Measurements from ENCODE around the gene PRR5.
A peak's percentile ranks its signal among the peaks of the same experiment; 100 is the strongest.

PRR5 gene

DNA sequence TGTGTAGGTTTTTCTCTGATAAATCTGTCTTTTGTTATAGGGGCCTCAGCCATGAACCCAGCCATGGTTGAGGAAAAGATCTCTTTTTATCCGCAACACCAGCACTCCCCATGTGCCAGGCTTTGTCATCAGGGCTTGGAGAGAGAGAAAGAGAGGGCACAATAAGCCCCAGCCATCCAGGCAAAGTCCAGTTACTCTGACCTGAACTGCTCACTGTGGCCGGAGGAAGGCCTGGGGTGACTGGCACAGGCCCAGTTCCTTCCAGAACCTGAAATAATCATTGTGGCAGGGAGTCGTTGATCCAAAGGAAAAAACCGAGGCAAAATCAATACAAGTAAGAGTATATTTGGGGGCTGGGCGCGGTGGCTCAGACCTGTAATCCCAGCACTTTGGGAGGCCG is 46.5 kb downstream of the PRR5 start:
- no peak for DNase-seq (ENCODE audit: low spot score)
- TF ChIP-seq, protein P1, sequence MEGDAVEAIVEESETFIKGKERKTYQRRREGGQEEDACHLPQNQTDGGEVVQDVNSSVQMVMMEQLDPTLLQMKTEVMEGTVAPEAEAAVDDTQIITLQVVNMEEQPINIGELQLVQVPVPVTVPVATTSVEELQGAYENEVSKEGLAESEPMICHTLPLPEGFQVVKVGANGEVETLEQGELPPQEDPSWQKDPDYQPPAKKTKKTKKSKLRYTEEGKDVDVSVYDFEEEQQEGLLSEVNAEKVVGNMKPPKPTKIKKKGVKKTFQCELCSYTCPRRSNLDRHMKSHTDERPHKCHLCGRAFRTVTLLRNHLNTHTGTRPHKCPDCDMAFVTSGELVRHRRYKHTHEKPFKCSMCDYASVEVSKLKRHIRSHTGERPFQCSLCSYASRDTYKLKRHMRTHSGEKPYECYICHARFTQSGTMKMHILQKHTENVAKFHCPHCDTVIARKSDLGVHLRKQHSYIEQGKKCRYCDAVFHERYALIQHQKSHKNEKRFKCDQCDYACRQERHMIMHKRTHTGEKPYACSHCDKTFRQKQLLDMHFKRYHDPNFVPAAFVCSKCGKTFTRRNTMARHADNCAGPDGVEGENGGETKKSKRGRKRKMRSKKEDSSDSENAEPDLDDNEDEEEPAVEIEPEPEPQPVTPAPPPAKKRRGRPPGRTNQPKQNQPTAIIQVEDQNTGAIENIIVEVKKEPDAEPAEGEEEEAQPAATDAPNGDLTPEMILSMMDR (IDR thresholded peaks at IDR 0.05; ENCODE audit: extremely low read depth, missing control alignments) = no peak

DNA sequence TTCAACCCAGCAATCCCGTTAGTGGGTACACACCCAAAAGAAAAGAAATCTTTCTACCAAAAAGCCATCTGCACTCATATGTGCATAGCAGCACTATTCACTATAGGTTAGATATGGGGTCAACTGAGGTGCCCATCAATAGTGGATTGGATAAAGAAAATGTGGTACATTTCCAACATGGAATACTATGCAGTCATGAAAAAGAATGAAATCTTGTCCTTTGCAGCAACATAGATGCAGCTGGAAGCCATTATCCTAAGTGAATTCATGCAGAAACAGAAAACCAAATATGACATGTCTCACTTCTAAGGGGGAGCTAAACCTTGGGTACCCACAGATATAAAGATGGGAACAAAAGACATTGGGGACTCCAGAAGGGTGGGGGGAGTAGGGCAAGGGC is 48.5 kb downstream of the PRR5 start:
- TF ChIP-seq, protein P1 (IDR thresholded peaks at IDR 0.05; ENCODE audit: extremely low read depth, missing control alignments) = no peak

DNA sequence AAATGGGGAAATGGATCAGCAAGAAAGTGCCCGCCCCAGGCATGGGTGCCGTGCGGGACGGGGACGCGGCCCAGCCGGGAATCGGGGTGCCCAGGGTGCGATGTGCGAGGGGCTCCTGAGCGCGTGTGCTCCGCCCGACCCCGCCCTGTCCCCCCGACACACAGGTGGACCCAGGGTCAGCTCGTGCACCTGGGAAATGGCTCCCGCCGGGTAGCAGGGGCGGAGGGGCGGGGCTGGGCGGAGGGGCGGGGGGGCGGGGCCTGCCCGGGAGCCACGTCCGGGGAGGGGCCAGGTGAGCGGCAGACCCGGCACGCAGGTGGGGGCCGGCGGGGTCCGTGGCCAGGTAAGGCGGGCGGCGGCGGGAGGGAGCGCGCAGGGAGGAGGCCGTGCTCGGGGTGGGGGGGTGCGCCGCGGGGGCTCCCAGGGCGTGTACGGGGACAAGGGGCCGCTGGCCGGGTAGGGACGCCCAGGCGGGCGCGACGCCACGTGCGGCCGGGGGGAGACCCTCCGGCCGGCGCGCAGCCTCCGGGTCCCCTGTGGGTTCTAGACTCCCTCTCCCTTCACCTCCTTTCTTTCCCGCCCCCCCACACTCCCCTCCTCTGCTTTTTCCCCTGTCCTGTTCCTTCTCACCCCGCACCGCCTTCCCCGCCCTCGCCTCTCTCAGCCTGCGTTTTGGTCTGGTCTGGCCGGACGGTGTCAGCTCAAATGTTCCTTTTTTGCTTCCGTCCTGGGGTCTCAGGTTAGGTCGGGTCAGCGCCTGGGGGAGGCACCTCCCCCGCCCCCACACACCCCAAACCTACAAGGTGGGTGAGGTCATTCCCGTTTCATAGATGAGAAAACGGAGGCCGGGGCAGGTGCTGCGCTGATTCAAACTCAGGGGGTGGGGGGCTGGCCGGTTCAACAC is 50.5 kb downstream of the PRR5 start, which contains the start of gene ARHGAP8:
ARHGAP8 (plus strand) TSS at position 291 of the 904 bp plus-strand sequence. CDS start 33,953 bp downstream, outside the sequence.
- DNase-seq (ENCODE audit: low spot score) = peak; percentile 57
- TF ChIP-seq, protein P1 (IDR thresholded peaks at IDR 0.05; ENCODE audit: extremely low read depth, missing control alignments) = no peak

More for the DNA sequence above, 48.5 kb downstream of the PRR5 start:
- no peak for DNase-seq (ENCODE audit: low spot score)

DNA sequence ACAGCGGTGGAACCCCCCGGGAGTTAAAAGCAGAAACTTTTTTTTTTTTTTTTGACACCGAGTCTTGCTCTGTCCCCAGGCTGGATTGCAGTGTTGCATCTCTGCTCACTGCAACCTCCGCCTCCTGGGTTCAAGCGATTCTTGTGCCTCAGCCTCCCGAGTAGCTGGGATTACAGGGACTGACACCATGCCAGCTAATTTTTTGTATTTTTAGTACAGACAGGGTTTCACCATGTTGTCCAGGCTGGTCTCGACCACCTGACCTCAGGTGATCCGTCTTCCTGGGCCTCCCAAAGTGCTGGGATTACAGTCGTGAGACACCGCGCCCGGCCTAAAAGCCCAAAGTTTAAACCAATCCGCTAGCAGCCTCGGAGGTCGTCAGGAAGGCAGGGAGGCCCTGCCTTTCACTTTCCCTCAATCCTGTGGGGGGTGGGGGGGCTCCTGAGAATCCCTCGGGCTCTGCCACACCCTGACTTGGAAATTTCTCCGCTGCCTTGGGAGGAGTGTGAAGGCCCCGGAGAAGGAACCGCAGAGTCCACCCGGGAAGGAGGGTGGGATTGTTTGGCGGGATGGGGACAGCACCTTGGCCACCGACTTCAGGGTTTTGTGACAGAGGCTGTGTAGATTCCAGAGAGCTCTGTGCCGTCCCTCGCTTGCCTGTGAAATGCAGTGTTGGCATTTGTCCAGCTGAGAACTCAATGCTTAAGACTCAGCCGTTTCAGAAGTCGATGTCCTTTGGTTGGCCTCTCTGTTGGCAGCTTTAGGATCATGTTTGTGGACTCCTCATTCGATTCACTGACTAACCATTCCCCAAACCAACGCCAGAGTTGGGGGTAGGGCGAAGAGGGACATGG is 51.4 kb downstream of the PRR5 start:
- TF ChIP-seq, protein P1 (IDR thresholded peaks at IDR 0.05; ENCODE audit: extremely low read depth, missing control alignments) = no peak
- no peak for DNase-seq (ENCODE audit: low spot score)

DNA sequence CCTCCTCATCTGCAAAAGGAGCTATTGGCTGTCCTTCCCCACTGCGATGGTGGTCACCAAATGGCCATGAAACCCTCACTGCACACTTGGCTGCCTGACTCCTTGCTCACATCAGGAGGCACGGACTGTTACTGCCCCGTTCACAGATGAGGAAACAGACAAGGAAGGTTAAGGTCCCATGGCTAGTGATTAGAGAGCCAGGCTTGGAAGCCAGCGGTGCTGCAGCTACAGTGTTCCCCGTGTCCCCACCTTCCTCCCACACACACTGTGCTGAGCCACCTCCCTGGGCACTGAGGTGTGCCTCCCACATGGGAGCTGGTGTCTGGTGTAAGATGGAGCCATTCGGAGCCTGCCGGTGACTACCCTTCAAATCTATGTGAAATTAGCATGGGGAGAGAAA is 53.0 kb downstream of the PRR5 start:
- TF ChIP-seq, protein P1 (IDR thresholded peaks at IDR 0.05; ENCODE audit: extremely low read depth, missing control alignments) = no peak
- no peak for DNase-seq (ENCODE audit: low spot score)

DNA sequence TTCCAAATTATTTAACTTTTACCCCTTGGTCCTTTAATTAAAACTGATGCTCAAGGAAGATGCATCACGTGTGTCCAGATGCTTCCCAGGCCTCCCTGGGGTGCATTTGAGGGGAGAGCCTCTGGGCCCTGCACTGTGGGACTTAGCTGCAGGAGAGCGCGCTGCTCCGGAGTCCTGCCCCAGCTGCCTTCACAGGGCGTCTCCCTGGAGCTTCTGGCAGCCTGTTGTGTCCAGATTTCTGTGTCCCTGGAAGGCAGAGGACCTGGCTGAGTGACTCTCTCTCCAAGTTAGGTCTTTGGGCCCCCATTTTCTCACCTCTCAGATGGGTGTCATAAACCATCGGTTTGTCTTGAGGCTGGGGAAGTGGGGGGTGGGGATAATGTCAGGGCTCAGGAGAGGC is 53.4 kb downstream of the PRR5 start:
- TF ChIP-seq, protein P1 (IDR thresholded peaks at IDR 0.05; ENCODE audit: extremely low read depth, missing control alignments) = no peak
- no peak for DNase-seq (ENCODE audit: low spot score)

DNA sequence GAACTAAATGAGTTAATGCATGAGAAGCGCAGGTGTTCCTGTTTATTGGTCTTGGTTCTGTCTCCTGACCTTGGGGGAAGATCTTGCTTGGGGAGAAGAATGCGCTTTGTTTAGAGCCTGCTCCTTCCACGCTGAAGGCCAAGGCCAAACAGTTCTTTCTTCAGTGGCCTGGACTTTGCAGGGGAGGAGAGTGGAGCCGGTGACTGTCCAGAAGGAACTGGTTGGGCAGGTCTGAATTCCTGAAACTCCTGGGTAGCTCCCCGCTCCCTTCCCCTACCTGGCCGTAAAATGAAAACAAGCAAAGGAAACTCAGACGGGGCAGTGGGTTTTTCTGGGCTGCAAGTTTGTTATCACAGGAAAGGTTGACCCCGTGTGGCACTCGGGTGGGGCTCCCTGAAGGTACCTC is 54.0 kb downstream of the PRR5 start:
- no peak for DNase-seq (ENCODE audit: low spot score)
- TF ChIP-seq, protein P1 (IDR thresholded peaks at IDR 0.05; ENCODE audit: extremely low read depth, missing control alignments) = no peak

Measured in GM20000 (cell line).